Putamen (tissue), 1 donor: ENCODE data around the gene LHX4.

ENCODE experiments used
- DNase-seq: peaks from one replicate; pipeline ENCODE4 v3.0.0-alpha.2; 2016; ENCODE audit warnings: low spot score

The LHX4 gene

GRCh38 chr1:180243517-180244221 is 13.6 kb downstream of the LHX4 start:
- no peak for DNase-seq

- no peak for DNase-seq
Measured at GRCh38 chr1:180244840-180245239, 14.8 kb downstream of the LHX4 start.

GRCh38 chr1:180246579-180246978 is 16.5 kb downstream of the LHX4 start:
- no peak for DNase-seq

- DNase-seq, result no peak
Measured at GRCh38 chr1:180247061-180247460, 17.0 kb downstream of the LHX4 start.

GRCh38 chr1:180247580-180247979 is 17.5 kb downstream of the LHX4 start:
- DNase-seq, result no peak

GRCh38 chr1:180248176-180248575 is 18.1 kb downstream of the LHX4 start:
- DNase-seq, result no peak

GRCh38 chr1:180248731-180249681 is 18.9 kb downstream of the LHX4 start:
- no peak for DNase-seq

- no peak for DNase-seq
Measured at GRCh38 chr1:180249725-180250498, 19.8 kb downstream of the LHX4 start.

GRCh38 chr1:180250499-180250770 is 20.4 kb downstream of the LHX4 start:
- no peak for DNase-seq

GRCh38 chr1:180250883-180251509 is 20.9 kb downstream of the LHX4 start:
- no peak for DNase-seq

GRCh38 chr1:180251526-180252305 is 21.7 kb downstream of the LHX4 start:
- DNase-seq, result no peak

GRCh38 chr1:180252638-180253536 is 22.8 kb downstream of the LHX4 start:
- no peak for DNase-seq

- no peak for DNase-seq
Measured at GRCh38 chr1:180253585-180254495, 23.8 kb downstream of the LHX4 start.

- no peak for DNase-seq
Measured at GRCh38 chr1:180254496-180254819, 24.4 kb downstream of the LHX4 start.

GRCh38 chr1:180254854-180255253 is 24.8 kb downstream of the LHX4 start:
- no peak for DNase-seq

GRCh38 chr1:180255536-180256340 is 25.7 kb downstream of the LHX4 start:
- no peak for DNase-seq

- no peak for DNase-seq
Measured at GRCh38 chr1:180256341-180257027, 26.4 kb downstream of the LHX4 start.

GRCh38 chr1:180257028-180257386 is 26.9 kb downstream of the LHX4 start:
- no peak for DNase-seq
